ENCODE data around the gene OR51L1.

OR51L1 gene

DNA sequence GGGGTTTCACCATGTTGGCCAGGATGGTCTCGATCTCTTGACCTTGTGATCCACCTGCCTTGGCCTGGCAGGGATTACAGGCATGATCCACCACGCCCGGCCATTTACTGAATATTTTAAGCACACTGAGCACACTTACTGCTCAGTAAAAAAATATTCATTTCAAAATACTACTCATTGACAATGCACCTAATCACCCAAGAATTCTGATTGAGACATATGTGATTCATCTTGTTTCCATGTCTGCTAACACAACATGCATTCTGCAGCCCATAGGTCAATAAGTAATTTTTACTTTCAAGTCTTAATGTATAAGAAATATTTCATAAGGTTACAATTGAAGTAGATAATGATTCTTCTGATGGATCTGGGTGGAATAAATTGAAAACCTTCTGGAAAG, 47.4 kb downstream of the OR51L1 start:
- TF ChIP-seq, protein P1, sequence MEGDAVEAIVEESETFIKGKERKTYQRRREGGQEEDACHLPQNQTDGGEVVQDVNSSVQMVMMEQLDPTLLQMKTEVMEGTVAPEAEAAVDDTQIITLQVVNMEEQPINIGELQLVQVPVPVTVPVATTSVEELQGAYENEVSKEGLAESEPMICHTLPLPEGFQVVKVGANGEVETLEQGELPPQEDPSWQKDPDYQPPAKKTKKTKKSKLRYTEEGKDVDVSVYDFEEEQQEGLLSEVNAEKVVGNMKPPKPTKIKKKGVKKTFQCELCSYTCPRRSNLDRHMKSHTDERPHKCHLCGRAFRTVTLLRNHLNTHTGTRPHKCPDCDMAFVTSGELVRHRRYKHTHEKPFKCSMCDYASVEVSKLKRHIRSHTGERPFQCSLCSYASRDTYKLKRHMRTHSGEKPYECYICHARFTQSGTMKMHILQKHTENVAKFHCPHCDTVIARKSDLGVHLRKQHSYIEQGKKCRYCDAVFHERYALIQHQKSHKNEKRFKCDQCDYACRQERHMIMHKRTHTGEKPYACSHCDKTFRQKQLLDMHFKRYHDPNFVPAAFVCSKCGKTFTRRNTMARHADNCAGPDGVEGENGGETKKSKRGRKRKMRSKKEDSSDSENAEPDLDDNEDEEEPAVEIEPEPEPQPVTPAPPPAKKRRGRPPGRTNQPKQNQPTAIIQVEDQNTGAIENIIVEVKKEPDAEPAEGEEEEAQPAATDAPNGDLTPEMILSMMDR (IDR thresholded peaks at IDR 0.05): no peak
- H3K27me3 ChIP-seq (ENCODE audit: control insufficient read depth, insufficient read depth, low read length): no peaks in the 10 kb centered on the region
- no peaks in the 10 kb centered on the region for H3K79me2 ChIP-seq
- no peak overlapping the region for H3K27ac ChIP-seq
- no peak overlapping the region for H3K9ac ChIP-seq
- no peak overlapping the region for H3K4me2 ChIP-seq (ENCODE audit: low read length)
- no peaks in the 10 kb centered on the region for H3K36me3 ChIP-seq (ENCODE audit: control insufficient read depth, insufficient read depth, low read length)
- H3K4me3 ChIP-seq (ENCODE audit: low read depth, low read length): no peak overlapping the region
- H3K9me3 ChIP-seq (ENCODE audit: control insufficient read depth, low read length): no peaks in the 10 kb centered on the region
- H2AFZ ChIP-seq: no peak overlapping the region
- H3K4me1 ChIP-seq: no peaks in the 10 kb centered on the region

GRCh38 chr11:5043380-5043779, 48.7 kb downstream of the OR51L1 start:
- no peaks in the 10 kb centered on the region for H3K36me3 ChIP-seq (ENCODE audit: control insufficient read depth, insufficient read depth, low read length)
- no peak overlapping the region for H3K4me2 ChIP-seq (ENCODE audit: low read length)
- H3K9me3 ChIP-seq (ENCODE audit: control insufficient read depth, low read length): no peaks in the 10 kb centered on the region

DNA sequence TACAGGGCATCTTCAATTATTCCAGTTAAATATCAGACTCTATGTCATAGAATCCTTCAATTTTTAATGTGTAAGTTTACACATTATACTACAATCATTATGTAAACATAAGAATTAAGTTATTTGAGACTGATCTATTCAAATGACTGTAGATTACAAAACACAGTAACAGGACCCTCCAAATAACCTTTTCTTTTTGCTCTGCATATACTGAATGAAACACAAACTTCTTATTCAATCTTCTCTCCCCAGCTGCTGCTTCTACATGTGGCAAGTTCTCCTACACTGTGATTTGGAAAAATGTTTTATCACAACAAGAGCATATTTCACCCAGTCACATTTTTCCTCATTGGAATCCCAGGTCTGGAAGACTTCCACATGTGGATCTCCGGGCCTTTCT, 51.6 kb downstream of the OR51L1 start, which contains the start of gene OR52J3:
Gene OR52J3 (plus strand): TSS at position 301 of the 400 bp plus-strand sequence. CDS start 0 bp downstream, at position 301.
- no peak within 1 kb of the TSS for H3K4me2 ChIP-seq (ENCODE audit: low read length)
- H3K79me2 ChIP-seq: no peaks in the 10 kb centered on the region
- TF ChIP-seq, protein P1 (IDR thresholded peaks at IDR 0.05): no peak
- no peaks in the 10 kb centered on the region for H3K27me3 ChIP-seq (ENCODE audit: control insufficient read depth, insufficient read depth, low read length)
- no peaks in the 10 kb centered on the region for H3K36me3 ChIP-seq (ENCODE audit: control insufficient read depth, insufficient read depth, low read length)
- no peaks in the 10 kb centered on the region for H3K9me3 ChIP-seq (ENCODE audit: control insufficient read depth, low read length)
- no peak within 1 kb of the TSS for H3K4me3 ChIP-seq (ENCODE audit: low read depth, low read length)
- H2AFZ ChIP-seq: no peak within 1 kb of the TSS
- no peak within 1 kb of the TSS for H3K27ac ChIP-seq
- no peaks in the 10 kb centered on the region for H3K4me1 ChIP-seq
- no peak within 1 kb of the TSS for H3K9ac ChIP-seq

More at GRCh38 chr11:5043380-5043779, 48.7 kb downstream of the OR51L1 start:
- Histone ChIP-seq H3K79me2 (no peaks in the 10 kb centered on the region), H3K4me3 (ENCODE audit: low read depth, low read length) (no peak overlapping the region), H3K9ac (no peak overlapping the region), H3K4me1 (no peaks in the 10 kb centered on the region), H2AFZ (no peak overlapping the region), H3K27ac (no peak overlapping the region), H3K27me3 (ENCODE audit: control insufficient read depth, insufficient read depth, low read length) (no peaks in the 10 kb centered on the region)
- TF ChIP-seq, protein P1 (IDR thresholded peaks at IDR 0.05): no peak

GRCh38 chr11:5046754-5047330, 52.2 kb downstream of the OR51L1 start:
- Histone ChIP-seq H3K4me2 (ENCODE audit: low read length) (no peak overlapping the region), H3K9me3 (ENCODE audit: control insufficient read depth, low read length) (no peaks in the 10 kb centered on the region), H2AFZ (no peak overlapping the region), H3K27me3 (ENCODE audit: control insufficient read depth, insufficient read depth, low read length) (no peaks in the 10 kb centered on the region), H3K27ac (no peak overlapping the region), H3K79me2 (no peaks in the 10 kb centered on the region), H3K9ac (no peak overlapping the region), H3K4me3 (ENCODE audit: low read depth, low read length) (no peak overlapping the region), H3K36me3 (ENCODE audit: control insufficient read depth, insufficient read depth, low read length) (no peaks in the 10 kb centered on the region), H3K4me1 (no peaks in the 10 kb centered on the region)
- TF ChIP-seq, protein P1 (IDR thresholded peaks at IDR 0.05): no peak
